GM18499 (cell line): ENCODE results near the gene KRABD2.
"Not testable (repeated sequence)": the region's sequence is repeated elsewhere in the genome, so short reads cannot be mapped to it uniquely, and the experiment has no call there.

ENCODE experiments used
- ATAC-seq: cut with Tn5 transposase; IDR thresholded peaks from one replicate; pipeline ENCODE4 v1.9.1; 2021; ENCODE audit warnings: moderate number of reproducible peaks; ENCODE audit not compliant: insufficient read depth, unreplicated experiment

The KRABD2 gene

DNA sequence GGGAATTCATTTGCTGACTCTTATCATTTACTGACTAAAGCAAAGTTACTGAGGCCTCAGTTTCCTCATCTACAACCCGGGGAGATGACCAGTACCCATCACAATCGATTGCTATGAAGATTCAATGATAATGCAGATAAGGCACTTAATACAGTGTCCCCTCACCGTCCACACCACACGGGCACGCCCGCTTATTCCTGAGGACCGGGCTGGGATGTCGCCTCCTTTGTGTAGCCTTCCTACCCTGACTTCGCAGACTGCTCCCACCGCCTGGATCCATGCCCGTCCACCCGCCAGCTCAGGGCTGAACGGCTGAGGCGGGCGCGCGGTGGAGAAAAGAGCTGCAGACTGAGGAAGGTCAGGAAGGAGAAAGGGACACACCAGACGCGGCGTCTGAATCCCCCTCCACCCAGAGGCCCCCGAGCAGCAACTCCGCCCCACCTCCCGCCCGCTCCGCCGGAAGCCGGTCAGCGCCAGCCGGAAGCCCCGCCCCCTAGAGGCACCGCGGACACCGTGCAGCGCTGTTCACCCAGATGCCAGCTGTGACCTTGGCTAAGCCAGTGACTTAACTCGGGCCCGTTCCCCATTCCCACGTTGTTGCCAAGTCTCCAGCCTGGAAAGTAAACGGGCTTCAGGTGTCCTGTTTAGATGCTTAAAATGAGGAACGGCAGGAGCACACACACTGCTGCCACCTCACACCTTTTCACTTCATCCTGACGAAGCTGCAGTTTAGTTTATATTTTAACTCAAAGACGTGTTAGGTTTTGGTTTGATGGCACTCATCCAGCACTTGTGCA lies at the start of gene KRABD2:
Gene KRABD2 (minus strand): TSS at position 434 of the 797 bp plus-strand sequence.
- ATAC-seq: no peak

DNA sequence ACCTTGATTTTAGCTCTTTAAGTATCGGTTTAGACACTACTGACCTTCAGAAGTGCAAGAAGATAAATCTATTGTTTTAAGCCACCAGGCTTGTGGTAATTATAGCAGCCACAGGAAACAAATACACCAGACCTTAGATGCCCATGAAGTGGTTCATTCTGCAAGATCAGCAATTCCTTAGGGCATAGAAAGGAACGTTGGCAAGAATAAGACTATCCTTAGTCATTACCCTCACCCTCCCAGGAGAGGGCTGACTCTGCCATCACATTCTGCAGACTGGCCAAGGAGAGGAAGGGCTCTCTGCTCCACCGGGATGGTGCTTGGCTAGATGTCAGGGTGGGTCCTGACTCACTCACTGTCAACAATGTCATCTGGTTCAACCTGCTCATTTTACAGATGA lies 45.1 kb upstream of the KRABD2 start:
- ATAC-seq: no peak

- no peak for ATAC-seq
These were observed 43.8 kb upstream of the KRABD2 start for GRCh38 chr17:8420041-8420934.

GRCh38 chr17:8419305-8419704 lies 42.8 kb upstream of the KRABD2 start:
- ATAC-seq: no peak

GRCh38 chr17:8418471-8418870 lies 42.0 kb upstream of the KRABD2 start:
- no peak for ATAC-seq

- ATAC-seq: no peak
These were observed 41.3 kb upstream of the KRABD2 start for GRCh38 chr17:8417806-8418205.

GRCh38 chr17:8413938-8414337 lies 37.4 kb upstream of the KRABD2 start:
- ATAC-seq: no peak

DNA sequence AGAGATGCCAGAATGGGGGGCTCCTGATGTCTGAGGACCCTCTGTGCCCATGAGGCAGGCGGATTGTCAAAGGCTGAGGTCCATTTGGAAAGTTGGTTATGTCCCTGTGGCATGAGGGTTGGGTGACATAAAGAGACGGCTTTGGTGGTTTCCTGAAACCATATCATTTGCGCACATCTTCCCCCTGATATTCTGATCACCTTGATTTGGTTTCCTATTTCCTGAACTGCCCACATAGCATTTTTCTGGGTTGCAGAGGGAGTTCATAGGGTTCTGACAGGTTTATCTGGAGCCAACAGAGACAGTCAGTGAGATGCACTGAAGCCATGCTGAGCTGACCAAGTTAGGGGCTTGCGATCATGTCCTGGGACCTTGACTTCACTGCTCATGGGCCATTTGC lies 36.8 kb upstream of the KRABD2 start:
- no peak for ATAC-seq

GRCh38 chr17:8412089-8412488 lies 35.6 kb upstream of the KRABD2 start:
- ATAC-seq: no peak

DNA sequence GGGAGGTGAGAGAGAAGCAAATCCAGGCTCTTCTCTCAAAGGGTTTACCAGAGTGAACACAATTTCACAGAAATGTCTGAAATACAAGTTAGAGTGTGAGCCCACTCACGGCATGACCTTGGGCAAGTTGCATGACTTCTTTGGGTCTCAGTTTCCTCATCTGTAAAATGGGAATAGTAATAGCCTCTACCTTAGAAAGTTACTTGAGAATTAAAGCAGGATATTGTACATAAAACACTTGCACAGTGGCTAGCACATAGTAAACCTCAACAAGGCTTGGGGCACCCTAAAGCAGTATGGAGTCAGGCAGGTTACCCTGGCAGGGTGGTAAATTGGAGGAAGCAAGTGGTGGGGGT lies 34.4 kb upstream of the KRABD2 start:
- ATAC-seq: no peak

DNA sequence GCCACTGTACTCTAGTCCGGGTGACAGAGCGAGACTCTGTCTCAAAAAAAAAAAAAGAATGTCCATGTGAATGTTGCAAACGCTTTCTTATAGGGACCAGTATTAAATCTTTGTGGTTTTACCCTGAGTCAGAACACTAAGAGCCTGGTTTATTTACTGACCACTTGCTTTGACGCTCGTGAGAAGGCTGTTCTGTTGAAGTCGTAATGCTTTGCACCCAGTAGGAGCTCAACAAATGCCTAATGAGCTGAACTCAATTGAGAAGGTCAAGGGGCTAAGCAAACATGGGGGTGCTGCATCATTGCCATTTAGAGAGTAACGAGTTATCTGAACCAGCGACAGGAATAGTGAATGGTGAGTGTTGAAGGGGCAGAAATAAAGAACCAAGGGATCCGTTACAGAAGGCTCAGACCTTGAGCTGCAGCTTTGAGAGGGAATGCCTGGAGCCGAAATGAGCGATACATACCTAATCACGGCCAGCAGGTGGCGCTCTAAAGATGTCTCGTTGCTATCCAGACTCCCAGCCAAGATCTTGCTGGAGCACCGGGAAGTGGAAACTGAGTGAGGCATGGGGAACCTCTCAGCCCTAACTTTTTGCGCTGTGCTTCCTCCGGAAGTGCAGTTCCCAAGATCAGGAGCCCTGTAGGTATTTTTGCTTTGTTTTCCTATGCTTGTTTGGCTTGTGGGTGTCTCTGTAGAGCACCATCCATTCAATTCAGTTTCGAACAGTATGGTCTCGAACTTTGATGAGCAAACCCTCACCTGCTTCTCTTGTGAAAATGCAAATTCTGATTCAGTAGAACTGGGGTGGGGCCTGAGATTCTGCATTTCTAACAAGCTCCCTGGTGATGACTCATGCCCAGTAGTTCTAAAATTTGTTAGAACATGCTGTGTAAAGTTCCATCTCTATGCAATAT lies 33.7 kb upstream of the KRABD2 start:
- ATAC-seq: no peak

- ATAC-seq: no peak
These were observed 31.9 kb upstream of the KRABD2 start for GRCh38 chr17:8408371-8408770.

DNA sequence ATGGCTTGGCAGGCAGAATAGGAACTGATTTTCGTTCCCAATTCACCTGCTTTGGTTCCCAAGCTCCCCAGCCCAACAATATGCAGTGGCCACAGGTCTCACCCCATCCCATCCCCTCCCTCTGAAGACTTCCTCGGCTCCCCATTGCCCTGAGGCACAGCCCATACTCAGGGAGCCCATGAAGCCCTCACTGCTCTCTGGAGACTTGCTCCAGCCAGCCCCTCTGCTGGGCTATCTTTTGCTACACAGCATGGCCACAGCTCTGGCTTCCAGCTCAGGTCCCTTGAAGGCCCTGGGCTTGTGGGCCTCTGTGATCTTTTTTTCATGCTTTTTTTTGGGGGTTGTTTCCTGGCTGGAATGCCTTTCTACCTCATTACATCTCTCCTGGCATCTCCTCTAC lies 29.7 kb upstream of the KRABD2 start:
- ATAC-seq: no peak

DNA sequence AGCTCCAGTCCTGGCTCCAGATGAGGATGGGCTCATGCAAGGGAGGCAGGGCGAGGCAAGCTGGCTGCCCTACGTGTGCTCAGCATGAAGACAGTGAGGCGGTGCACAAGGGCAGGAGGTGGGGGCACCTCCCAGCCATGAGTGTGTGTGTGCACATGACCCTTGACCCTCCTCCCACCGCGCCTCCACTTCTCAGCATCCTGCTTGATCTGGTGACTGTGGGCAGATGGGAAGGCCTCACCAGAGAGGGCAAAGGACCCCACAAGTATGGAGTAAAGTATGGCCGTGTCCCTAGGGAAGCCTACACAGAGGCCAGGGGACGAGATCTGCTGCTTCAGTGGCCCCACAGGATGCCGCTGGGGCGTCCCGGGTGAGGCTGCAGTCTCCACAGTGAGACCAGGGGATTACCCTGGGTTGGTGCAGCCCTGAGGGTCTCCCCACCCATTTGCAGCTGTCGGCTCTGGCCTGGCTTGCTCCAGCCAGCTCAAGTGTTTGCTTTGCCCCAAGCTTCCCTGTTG lies 29.1 kb upstream of the KRABD2 start:
- no peak for ATAC-seq

DNA sequence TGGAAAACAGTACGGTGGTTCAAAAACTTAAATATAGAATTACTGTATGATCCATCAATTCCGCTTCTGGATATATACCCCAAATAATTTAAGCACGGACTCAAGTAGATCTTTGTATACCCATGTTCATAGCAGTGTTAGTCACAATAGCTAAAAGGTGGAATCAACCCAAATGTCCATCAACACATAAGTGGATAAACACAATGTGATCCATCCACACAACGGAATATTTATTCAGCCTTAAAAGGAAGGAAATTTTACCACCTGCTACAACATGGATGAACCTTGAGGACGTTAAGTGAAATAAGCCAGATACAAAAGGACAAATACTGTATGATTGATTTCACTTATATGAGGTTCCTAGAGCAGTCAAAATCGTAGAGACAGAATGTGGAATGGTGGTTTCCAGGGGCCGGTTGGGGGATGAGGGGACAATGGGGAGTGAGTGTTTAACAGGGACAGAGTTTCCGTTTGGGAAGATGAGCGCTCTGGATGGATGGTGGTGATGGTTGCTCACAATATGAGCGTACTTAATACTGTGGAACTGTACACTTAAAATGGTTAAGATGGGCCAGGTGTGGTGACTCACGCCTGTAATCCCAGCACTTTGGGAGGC lies 26.5 kb upstream of the KRABD2 start:
- no peak for ATAC-seq

DNA sequence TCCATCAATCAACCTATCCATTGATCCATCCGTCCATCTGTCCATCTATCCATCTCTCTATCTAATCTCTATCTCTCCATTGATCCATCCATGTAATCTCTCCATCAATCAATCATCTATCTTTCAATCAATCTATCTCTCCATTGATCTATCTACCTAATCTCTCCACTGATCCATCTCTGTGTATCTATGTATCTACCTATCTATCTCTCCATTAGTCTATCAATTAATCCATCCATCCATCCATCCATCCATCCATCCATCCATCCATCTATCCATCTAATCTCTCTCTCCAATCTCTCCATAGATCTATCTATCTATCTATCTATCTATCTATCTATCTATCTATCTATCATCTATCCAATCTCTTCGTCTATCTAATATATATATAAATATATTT lies 24.6 kb upstream of the KRABD2 start:
- ATAC-seq: no peak

GRCh38 chr17:8398980-8399379 lies 22.5 kb upstream of the KRABD2 start:
- ATAC-seq: no peak

GRCh38 chr17:8397636-8398035 lies 21.1 kb upstream of the KRABD2 start, which contains the start of gene RNF222:
TSS of gene RNF222 (minus strand) at chr17:8397827. CDS start at chr17:8393461, 4,366 bp downstream.
- no peak for ATAC-seq

GRCh38 chr17:8394497-8394896 lies 18.0 kb upstream of the KRABD2 start:
- ATAC-seq: not testable (repeated sequence)
